MG63 (cell line): ENCODE measurements around the gene THAP7. TPM values are rescaled to one million over a fixed set of nuclear protein-coding genes. Genes with fewer than 3 reads are reported as not detected.
"Not testable (repeated sequence)": the region's sequence is repeated elsewhere in the genome, so short reads cannot be mapped to it uniquely, and the experiment has no call there.

Experiments used
- DNase-seq: peaks from one replicate; pipeline ENCODE4 v3.0.0-alpha.2; 2020
- H3K27me3 ChIP-seq: fragments of 250-450 bp; sonication (Bioruptor Pico); 2 replicates; pipeline ENCODE4 v1.5.1; 2020; ENCODE audit warnings: mild to moderate bottlenecking, moderate library complexity
- H3K36me3 ChIP-seq: fragments of 250-450 bp; sonication (Bioruptor Pico); 2 replicates; pipeline ENCODE4 v1.5.1; 2020; ENCODE audit warnings: mild to moderate bottlenecking, moderate library complexity
- H3K4me3 ChIP-seq: fragments of 250-450 bp; sonication (Bioruptor Pico); 2 replicates; pipeline ENCODE4 v1.5.1; 2020; ENCODE audit warnings: mild to moderate bottlenecking, moderate library complexity
- H3K9me3 ChIP-seq: fragments of 250-450 bp; sonication (Bioruptor Pico); 2 replicates; pipeline ENCODE4 v1.5.1; 2020; ENCODE audit warnings: mild to moderate bottlenecking, moderate library complexity
- total RNA-seq: library from RNA; depleted of rRNA; stranded (reverse); fragments of >200 nt; shearing (Covaris generic); gene quantifications from 2 replicates; pipeline ENCODE4 v1.2.3, GENCODE V29; 2014; ENCODE audit warnings: low replicate concordance

THAP7 gene
- total RNA-seq, 1 experiment from 2014 or later = 46.5 TPM

- H3K9me3 ChIP-seq = no peaks in the 10 kb centered on the region
- no peak overlapping the region for H3K4me3 ChIP-seq
- H3K36me3 ChIP-seq = no peaks in the 10 kb centered on the region
- H3K27me3 ChIP-seq = no peaks in the 10 kb centered on the region
- no peak for DNase-seq
Measured at GRCh38 chr22:21020802-21021429, 19.0 kb upstream of the THAP7 start.

- Histone ChIP-seq H3K4me3 (no peak overlapping the region), H3K9me3 (no peaks in the 10 kb centered on the region), H3K27me3 (no peaks in the 10 kb centered on the region), H3K36me3 (no peaks in the 10 kb centered on the region)
- no peak for DNase-seq
Measured at GRCh38 chr22:21018314-21018713, 16.4 kb upstream of the THAP7 start.

GRCh38 chr22:21016644-21017420 is 14.9 kb upstream of the THAP7 start:
- Histone ChIP-seq H3K9me3 (no peaks in the 10 kb centered on the region), H3K27me3 (no peaks in the 10 kb centered on the region), H3K4me3 (no peak overlapping the region), H3K36me3 (no peaks in the 10 kb centered on the region)
- DNase-seq = no peak

DNA sequence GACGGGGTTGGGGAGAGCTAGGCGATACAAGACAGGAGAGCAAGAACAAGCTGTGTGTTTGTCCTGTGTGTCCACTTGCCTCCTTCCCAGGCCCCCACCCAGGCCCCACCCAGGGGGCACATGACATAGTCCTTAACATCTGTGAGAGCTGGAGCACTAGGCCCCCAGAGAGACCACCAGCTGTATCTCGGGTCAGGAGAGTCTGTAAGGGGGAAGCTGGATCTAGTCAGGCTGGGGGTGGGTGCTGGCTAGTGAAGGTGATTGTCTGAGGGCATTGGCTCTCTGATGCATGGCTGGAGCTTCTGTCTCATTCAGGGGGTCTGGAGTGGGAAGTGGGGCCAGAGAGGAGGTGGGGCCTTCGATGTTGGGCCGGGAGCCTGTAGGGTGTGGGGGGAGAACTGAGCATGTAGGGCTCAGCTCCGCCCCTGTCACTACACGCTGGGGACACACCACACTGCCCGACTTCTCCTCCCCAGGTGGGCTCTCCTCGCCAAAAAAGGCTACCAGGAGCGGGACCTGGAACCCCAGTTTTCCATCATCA is 13.6 kb upstream of the THAP7 start:
- H3K9me3 ChIP-seq = no peaks in the 10 kb centered on the region
- H3K27me3 ChIP-seq = no peaks in the 10 kb centered on the region
- H3K36me3 ChIP-seq = no peaks in the 10 kb centered on the region
- peak overlapping the region; percentile 39 for H3K4me3 ChIP-seq
- no peak for DNase-seq

DNA sequence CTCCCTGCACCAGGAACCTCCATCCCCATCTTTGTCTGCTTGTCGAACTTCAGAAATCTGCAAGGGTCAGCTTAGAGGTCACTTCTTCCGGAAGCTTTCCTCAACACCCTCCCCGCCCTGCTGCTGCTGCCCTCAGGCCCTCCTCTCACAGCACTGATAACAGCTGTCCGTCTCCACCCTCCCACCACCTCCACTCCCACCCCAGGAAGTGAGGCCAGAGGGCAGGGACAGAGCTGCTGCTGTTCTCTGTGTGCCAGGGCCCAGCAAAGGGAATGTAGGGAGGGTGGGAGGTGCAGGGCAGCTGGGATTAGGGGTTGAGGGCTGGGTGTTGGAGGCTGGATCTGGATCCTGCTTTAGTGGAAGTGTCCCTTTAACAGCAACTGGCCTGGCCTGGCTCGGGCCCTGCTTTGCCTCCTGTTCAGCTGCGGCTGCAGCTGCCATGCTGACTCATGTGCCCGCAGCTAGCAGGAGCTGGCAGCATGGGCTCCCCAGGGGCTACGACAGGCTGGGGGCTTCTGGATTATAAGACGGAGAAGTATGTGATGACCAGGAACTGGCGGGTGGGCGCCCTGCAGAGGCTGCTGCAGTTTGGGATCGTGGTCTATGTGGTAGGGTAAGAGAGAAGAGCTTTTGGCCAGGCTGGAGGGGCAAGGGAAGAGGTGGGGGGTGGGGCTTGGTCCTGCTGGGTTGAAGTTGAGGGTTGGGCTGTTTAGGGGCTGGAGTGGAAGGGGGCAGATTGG is 13.0 kb upstream of the THAP7 start, which contains the start of gene P2RX6:
TSS of gene P2RX6 (plus strand) at position 440 of the 740 bp plus-strand sequence. CDS start at position 450, 10 bp downstream.
- Histone ChIP-seq H3K9me3 (no peaks in the 10 kb centered on the region), H3K27me3 (no peaks in the 10 kb centered on the region), H3K4me3 (peak within 1 kb of the TSS; percentile 39), H3K36me3 (no peaks in the 10 kb centered on the region)
- DNase-seq = peak; percentile 81

- H3K36me3 ChIP-seq = no peaks in the 10 kb centered on the region
- H3K9me3 ChIP-seq = no peaks in the 10 kb centered on the region
- DNase-seq = peak; percentile 61
- H3K4me3 ChIP-seq = peak overlapping the region; percentile 39; the same call in 1 of the 2 replicates
- H3K27me3 ChIP-seq = no peaks in the 10 kb centered on the region
Measured at GRCh38 chr22:21014202-21014725, 12.3 kb upstream of the THAP7 start.

DNA sequence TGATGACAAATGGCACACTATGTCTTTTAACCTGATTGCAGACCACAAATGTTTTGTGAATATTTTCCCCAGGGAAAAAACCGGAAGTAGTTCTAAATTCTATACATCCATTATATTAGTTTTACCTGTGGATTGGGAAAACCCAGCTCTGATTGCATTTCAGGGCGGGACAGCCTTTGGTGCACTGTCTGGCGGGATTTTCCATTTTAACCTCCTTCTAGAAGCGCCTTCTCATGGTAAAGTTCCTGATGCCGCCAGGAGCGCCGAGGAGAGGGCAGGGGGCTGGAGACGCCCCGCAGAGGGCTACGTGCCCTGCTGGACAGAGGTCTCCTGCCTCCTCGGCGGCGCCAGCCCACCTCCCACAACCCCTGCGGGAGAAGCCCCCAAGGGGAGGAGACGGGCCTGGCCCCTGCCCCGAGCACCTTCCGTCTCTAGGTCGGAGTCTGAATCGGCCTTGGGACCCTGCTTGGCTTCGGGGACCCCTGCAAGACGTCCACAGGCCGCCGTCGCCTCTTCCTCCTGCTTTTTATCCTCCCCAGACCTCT is 11.8 kb upstream of the THAP7 start:
- H3K36me3 ChIP-seq = no peaks in the 10 kb centered on the region
- no peak for DNase-seq
- H3K27me3 ChIP-seq = no peaks in the 10 kb centered on the region
- no peak overlapping the region for H3K4me3 ChIP-seq
- H3K9me3 ChIP-seq = no peaks in the 10 kb centered on the region

GRCh38 chr22:21012446-21013407 is 10.8 kb upstream of the THAP7 start:
- Histone ChIP-seq H3K36me3 (no peaks in the 10 kb centered on the region), H3K9me3 (no peaks in the 10 kb centered on the region), H3K4me3 (no peak overlapping the region), H3K27me3 (no peaks in the 10 kb centered on the region)
- no peak for DNase-seq

GRCh38 chr22:21010426-21011113 is 8.7 kb upstream of the THAP7 start:
- no peaks in the 10 kb centered on the region for H3K27me3 ChIP-seq
- DNase-seq = no peak
- H3K9me3 ChIP-seq = no peaks in the 10 kb centered on the region
- H3K36me3 ChIP-seq = no peaks in the 10 kb centered on the region
- no peak overlapping the region for H3K4me3 ChIP-seq

- H3K4me3 ChIP-seq = no peak overlapping the region
- no peak for DNase-seq
- H3K9me3 ChIP-seq = no peaks in the 10 kb centered on the region
- no peaks in the 10 kb centered on the region for H3K27me3 ChIP-seq
- H3K36me3 ChIP-seq = no peaks in the 10 kb centered on the region
Measured at GRCh38 chr22:21009638-21010425, 7.9 kb upstream of the THAP7 start.

GRCh38 chr22:21009208-21009607 is 7.3 kb upstream of the THAP7 start:
- DNase-seq, H3K36me3 ChIP-seq, H3K9me3 ChIP-seq, H3K4me3 ChIP-seq, H3K27me3 ChIP-seq: not testable (repeated sequence)

GRCh38 chr22:21003782-21004181 is 1.9 kb upstream of the THAP7 start:
- Histone ChIP-seq H3K9me3 (no peaks in the 10 kb centered on the region), H3K36me3 (peaks cover 23% of the 10 kb centered on the region), H3K27me3 (no peaks in the 10 kb centered on the region), H3K4me3 (no peak overlapping the region)
- DNase-seq = no peak

DNA sequence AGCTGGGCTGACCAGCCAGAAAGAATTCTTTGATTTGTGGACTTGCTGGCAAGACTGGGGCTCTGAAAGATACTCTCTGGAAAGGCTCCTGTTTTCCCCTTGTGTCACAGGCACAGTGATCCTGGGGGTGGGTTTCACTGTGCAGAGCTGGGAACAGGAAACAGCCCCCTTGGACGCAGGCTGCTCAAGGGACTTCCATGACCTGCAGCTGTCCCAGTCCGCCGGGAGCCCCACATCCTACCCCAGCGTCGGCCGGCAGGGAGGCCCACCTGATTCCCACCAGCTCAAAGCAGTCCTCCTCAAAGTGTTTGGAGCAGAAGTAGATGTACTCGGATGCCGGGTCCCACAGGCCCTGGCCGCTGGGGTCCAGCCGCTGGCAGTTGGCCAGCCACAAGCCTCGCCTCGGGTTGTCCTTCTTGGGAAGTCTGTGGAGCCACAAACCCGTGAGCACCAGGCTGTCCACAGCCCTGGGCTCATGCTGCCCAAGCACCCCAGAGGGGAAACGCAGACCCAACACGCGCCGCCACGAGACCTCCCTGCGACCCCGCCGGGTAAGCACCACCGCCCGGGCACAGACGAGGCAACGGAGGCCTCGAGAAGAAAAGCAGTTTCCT is 824 bp downstream of the THAP7 start:
- peaks cover 31% of the 10 kb centered on the region for H3K36me3 ChIP-seq
- DNase-seq = no peak
- no peaks in the 10 kb centered on the region for H3K27me3 ChIP-seq
- H3K9me3 ChIP-seq = no peaks in the 10 kb centered on the region
- peak overlapping the region; percentile 96 for H3K4me3 ChIP-seq
